Omental fat pad (tissue), 4 donors: ENCODE measurements around the gene ARMC3. TPM values are rescaled to one million over a fixed set of nuclear protein-coding genes. Genes with fewer than 3 reads are reported as not detected.
"Not testable (repeated sequence)": the region's sequence is repeated elsewhere in the genome, so short reads cannot be mapped to it uniquely, and the experiment has no call there.

Source experiments
- ATAC-seq: fragments of 150-250 bp; one replicate; pipeline ENCODE4 v1.9.1; 2016; ENCODE audit warnings: mild to moderate bottlenecking, moderate library complexity; ENCODE audit not compliant: low FRiP score
- DNase-seq: peaks from one replicate; pipeline ENCODE4 v3.0.0-alpha.2; 2019; ENCODE audit warnings: low spot score
- CTCF ChIP-seq, 3 donors: fragments of 450-650 bp; IDR thresholded peaks; one replicate each; pipeline ENCODE4 v1.5.1; 2016 to 2017; ENCODE audit warnings: antibody characterized with exemption in 3 of 3, mild to moderate bottlenecking in 3 of 3, moderate library complexity in 2 of 3
- total RNA-seq, 4 donors: library from RNA; depleted of rRNA; stranded (reverse); fragments of >200 nt; gene quantifications; one replicate each; pipeline ENCODE4 v1.1.0, GENCODE V29; 2016

ARMC3 gene
- total RNA-seq, 4 donors from 2014 or later: not detected

DNA sequence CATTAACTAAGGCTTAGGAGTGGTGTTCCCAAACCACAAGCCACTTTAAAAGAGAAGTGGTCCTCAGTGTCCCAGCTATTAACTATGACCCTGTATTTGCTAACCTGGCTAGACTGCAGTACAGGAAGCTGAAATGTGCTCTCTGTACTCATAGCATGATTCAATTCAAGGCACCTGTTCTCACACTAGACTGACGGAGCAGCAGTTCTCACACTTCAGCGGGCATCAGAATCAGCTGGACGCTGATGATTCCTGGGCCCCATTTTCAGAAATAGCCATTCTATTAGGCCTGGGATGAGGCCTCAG, 143.0 kb downstream of the ARMC3 start:
- no peak for TF ChIP-seq CTCF (IDR thresholded peaks at IDR 0.05)
- DNase-seq (no peak), ATAC-seq (no peak)

- ATAC-seq, DNase-seq: not testable (repeated sequence)
Measured at GRCh38 chr10:23072593-23072992, 144.7 kb downstream of the ARMC3 start.

DNA sequence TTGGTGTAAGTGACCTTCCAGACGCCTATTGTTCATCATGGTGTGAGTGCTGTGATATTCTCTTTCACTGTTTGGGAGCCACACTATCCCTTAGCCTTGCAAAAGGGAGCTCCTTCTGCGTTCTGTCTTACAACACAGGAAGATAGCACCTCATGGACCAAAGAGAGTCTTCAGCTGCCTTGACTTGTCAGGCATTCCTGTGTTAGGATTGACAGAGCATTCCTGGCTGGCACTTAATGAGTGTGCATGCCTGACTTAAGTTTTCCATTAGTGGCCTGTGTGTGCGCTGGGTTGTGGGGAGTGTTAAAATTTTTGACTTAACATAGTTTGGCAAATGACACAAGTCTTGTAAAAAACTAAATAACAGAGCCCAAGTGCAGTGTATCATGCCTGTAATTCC, 145.7 kb downstream of the ARMC3 start:
- ATAC-seq (no peak), DNase-seq (no peak)
- TF ChIP-seq CTCF (IDR thresholded peaks at IDR 0.05): no peak

DNA sequence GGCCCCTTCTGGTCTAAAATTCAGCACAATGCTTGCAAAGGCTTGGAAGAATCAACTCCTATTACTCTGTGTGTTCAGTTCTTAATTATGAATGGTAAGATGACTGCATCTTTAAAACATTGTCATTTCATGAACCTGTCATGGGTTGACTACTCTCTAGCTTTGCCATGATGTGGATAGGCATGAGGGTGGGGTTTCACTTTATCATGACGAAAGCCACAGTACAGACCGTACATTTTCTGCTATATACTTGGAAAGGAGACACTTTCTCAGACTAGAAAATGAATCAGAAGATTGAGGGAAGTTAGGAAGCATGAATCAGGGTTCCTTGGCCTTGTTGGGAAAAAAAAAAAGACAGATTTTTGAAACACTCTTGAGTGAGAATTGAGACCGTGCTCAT, 147.8 kb downstream of the ARMC3 start:
- DNase-seq: no peak
- TF ChIP-seq CTCF (IDR thresholded peaks at IDR 0.05): no peak
- no peak for ATAC-seq

GRCh38 chr10:23078114-23078513, 150.3 kb downstream of the ARMC3 start:
- no peak for TF ChIP-seq CTCF (IDR thresholded peaks at IDR 0.05)
- ATAC-seq (no peak), DNase-seq (no peak)

- ATAC-seq (no peak), DNase-seq (no peak)
- TF ChIP-seq CTCF (IDR thresholded peaks at IDR 0.05): no peak
Measured at GRCh38 chr10:23079700-23080099, 151.8 kb downstream of the ARMC3 start.

DNA sequence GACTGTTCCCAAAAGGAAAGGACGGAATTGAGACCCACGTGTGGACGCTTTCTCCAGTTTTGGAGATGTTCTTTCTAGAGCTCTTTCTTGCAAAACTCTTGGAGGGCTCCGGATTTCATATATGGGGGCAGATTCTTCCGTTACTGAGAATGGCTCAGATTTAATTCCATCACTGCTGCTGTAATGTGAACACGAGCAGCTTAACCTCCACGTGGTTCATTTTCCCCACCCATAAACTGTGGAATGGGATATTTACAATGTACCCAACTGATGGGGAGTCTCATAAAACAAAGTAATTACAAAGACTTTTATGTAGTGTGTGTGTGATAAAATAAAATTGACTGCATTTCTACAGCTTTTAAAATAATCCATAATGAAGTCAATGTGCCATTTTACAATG, 152.4 kb downstream of the ARMC3 start:
- no peak for ATAC-seq
- no peak for DNase-seq
- TF ChIP-seq CTCF (IDR thresholded peaks at IDR 0.05): no peak

- TF ChIP-seq CTCF (IDR thresholded peaks at IDR 0.05): no peak
- DNase-seq (no peak), ATAC-seq (peak; percentile 75)
Measured at GRCh38 chr10:23081221-23081750, 153.4 kb downstream of the ARMC3 start.
